H9 (cell line): Measurements from ENCODE around the gene CXCL12. TPM values are rescaled to one million over a fixed set of nuclear protein-coding genes. Genes with fewer than 3 reads are reported as not detected.

ENCODE experiments used
- DNase-seq: peaks from one replicate; pipeline ENCODE4 v3.0.0-alpha.2; 2017
- H2AFZ ChIP-seq: one replicate; pipeline ENCODE4 v1.6.1; 2013; ENCODE audit warnings: mild to moderate bottlenecking, low read length, control low read depth, moderate library complexity
- H2AK5ac ChIP-seq: 2 replicates; pipeline ENCODE4 v1.6.1; 2013; ENCODE audit warnings: low read length, control low read depth, mixed read lengths; ENCODE audit not compliant: insufficient read length
- H2BK120ac ChIP-seq: one replicate; pipeline ENCODE4 v1.6.1; 2013; ENCODE audit warnings: low read depth, mild to moderate bottlenecking, low read length, control low read depth, inconsistent platforms; ENCODE audit not compliant: poor library complexity, severe bottlenecking
- H2BK12ac ChIP-seq: 2 replicates; pipeline ENCODE4 v1.6.1; 2013; ENCODE audit warnings: low read length, control low read depth, mixed read lengths, low read depth; ENCODE audit not compliant: insufficient read length
- H2BK15ac ChIP-seq: 2 replicates; pipeline ENCODE4 v1.6.1; 2013; ENCODE audit warnings: low read depth, low read length, control low read depth
- H2BK20ac ChIP-seq: one replicate; pipeline ENCODE4 v1.6.1; 2013; ENCODE audit warnings: low read depth, mild to moderate bottlenecking, low read length, control low read depth, inconsistent platforms; ENCODE audit not compliant: poor library complexity, severe bottlenecking
- H2BK5ac ChIP-seq: 2 replicates; pipeline ENCODE4 v1.6.1; 2013; ENCODE audit warnings: low read length, control low read depth, mixed read lengths; ENCODE audit not compliant: insufficient read length
- H3K14ac ChIP-seq: 2 replicates; pipeline ENCODE4 v1.6.1; 2013; ENCODE audit warnings: low read length, control low read depth; ENCODE audit not compliant: insufficient read depth
- H3K18ac ChIP-seq: 2 replicates; pipeline ENCODE4 v1.6.1; 2013; ENCODE audit warnings: low read depth, mild to moderate bottlenecking, mixed read lengths, low read length, control low read depth; ENCODE audit not compliant: insufficient read length
- H3K23ac ChIP-seq: 2 replicates; pipeline ENCODE4 v1.6.1; 2013; ENCODE audit warnings: low read length, control low read depth, mixed read lengths, low read depth; ENCODE audit not compliant: insufficient read length
- H3K23me2 ChIP-seq: 2 replicates; pipeline ENCODE4 v1.6.1; 2013; ENCODE audit warnings: low read depth, mild to moderate bottlenecking, mixed read lengths, low read length, control low read depth; ENCODE audit not compliant: insufficient read length, poor library complexity, severe bottlenecking
- H3K27ac ChIP-seq: 2 replicates; pipeline ENCODE4 v1.5.1; 2013; ENCODE audit warnings: low read length, control low read depth, mixed read lengths, low read depth; ENCODE audit not compliant: insufficient read length
- H3K27me3 ChIP-seq: 2 replicates; pipeline ENCODE4 v1.6.1; 2013; ENCODE audit warnings: low read length, control low read depth, inconsistent platforms; ENCODE audit not compliant: insufficient read depth
- H3K4ac ChIP-seq: 2 replicates; pipeline ENCODE4 v1.6.1; 2013; ENCODE audit warnings: low read depth, mild to moderate bottlenecking, control low read depth, inconsistent platforms, low read length, moderate library complexity
- H3K4me1 ChIP-seq: 2 replicates; pipeline ENCODE4 v1.6.1; 2013; ENCODE audit warnings: low read length, control low read depth, inconsistent platforms; ENCODE audit not compliant: insufficient read depth
- H3K4me2 ChIP-seq: 2 replicates; pipeline ENCODE4 v1.6.1; 2013; ENCODE audit warnings: low read length, control low read depth, mixed read lengths; ENCODE audit not compliant: insufficient read length, insufficient read depth
- H3K56ac ChIP-seq: 2 replicates; pipeline ENCODE4 v1.6.1; 2013; ENCODE audit warnings: low read depth, mild to moderate bottlenecking, mixed read lengths, low read length, control low read depth; ENCODE audit not compliant: insufficient read length
- H3K79me1 ChIP-seq: 2 replicates; pipeline ENCODE4 v1.6.1; 2013; ENCODE audit warnings: low read depth, mild to moderate bottlenecking, moderate library complexity, low read length, control low read depth, inconsistent platforms; ENCODE audit not compliant: insufficient read depth, poor library complexity, severe bottlenecking
- H3K79me2 ChIP-seq: 2 replicates; pipeline ENCODE4 v1.6.1; 2013; ENCODE audit warnings: low read length, control low read depth, inconsistent platforms; ENCODE audit not compliant: insufficient read depth
- H3K9ac ChIP-seq: 2 replicates; pipeline ENCODE4 v1.6.1; 2013; ENCODE audit warnings: low read length, control low read depth, mixed read lengths; ENCODE audit not compliant: insufficient read length; ENCODE audit errors: extremely low read depth
- H3K9me3 ChIP-seq: one replicate; pipeline ENCODE4 v1.6.1; 2013; ENCODE audit warnings: low read depth, low read length, inconsistent platforms; ENCODE audit not compliant: control insufficient read depth
- H3T11ph ChIP-seq: one replicate; pipeline ENCODE4 v1.6.1; 2013; ENCODE audit warnings: mild to moderate bottlenecking, low read length, control low read depth, inconsistent platforms
- H4K20me1 ChIP-seq: one replicate; pipeline ENCODE4 v1.6.1; 2013; ENCODE audit not compliant: control insufficient read depth, insufficient read length, insufficient read depth
- H4K5ac ChIP-seq: 2 replicates; pipeline ENCODE4 v1.6.1; 2013; ENCODE audit warnings: low read depth, mild to moderate bottlenecking, mixed read lengths, low read length, control low read depth; ENCODE audit not compliant: insufficient read length
- H4K8ac ChIP-seq: replicated peaks from 2 replicates; pipeline ENCODE4 v1.6.1; 2013; ENCODE audit warnings: low read length, control low read depth, mixed read lengths, low read depth; ENCODE audit not compliant: insufficient read length
- H4K91ac ChIP-seq: 2 replicates; pipeline ENCODE4 v1.6.1; 2013; ENCODE audit warnings: low read depth, mild to moderate bottlenecking, moderate library complexity, mixed read lengths, low read length, control low read depth; ENCODE audit not compliant: insufficient read length
- H3K27ac Mint-ChIP-seq, 3 experiments: 2 replicates in 2 of 3; 3 replicates in 1 of 3; pipeline ENCODE4 v1.8.0; 2020 to 2021; ENCODE audit warnings: mixed read lengths in 3 of 3, mild to moderate bottlenecking in 1 of 3, moderate library complexity in 1 of 3
- H3K27me3 Mint-ChIP-seq: 2 replicates; pipeline ENCODE4 v1.8.0; 2021; ENCODE audit warnings: low read depth, mild to moderate bottlenecking, moderate library complexity, mixed read lengths
- H3K36me3 Mint-ChIP-seq, 3 experiments: 2 replicates in 2 of 3; 3 replicates in 1 of 3; pipeline ENCODE4 v1.8.0; 2020 to 2021; ENCODE audit warnings: low read depth in 3 of 3, mixed read lengths in 3 of 3; ENCODE audit not compliant: insufficient read depth in 1 of 3
- H3K4me1 Mint-ChIP-seq, 2 experiments: 2 replicates each; pipeline ENCODE4 v1.8.0; 2020; ENCODE audit warnings: mixed read lengths in 2 of 2
- H3K4me3 Mint-ChIP-seq, 2 experiments: 2 replicates in 1 of 2; 3 replicates in 1 of 2; pipeline ENCODE4 v1.8.0; 2020 to 2021; ENCODE audit warnings: mild to moderate bottlenecking in 2 of 2, mixed read lengths in 2 of 2, moderate library complexity in 1 of 2
- H3K9me3 Mint-ChIP-seq, 2 experiments: 2 replicates in 1 of 2; 3 replicates in 1 of 2; pipeline ENCODE4 v1.8.0; 2020; ENCODE audit warnings: mild to moderate bottlenecking in 2 of 2, mixed read lengths in 2 of 2, moderate library complexity in 1 of 2
- CTCF ChIP-seq: fragments of 200-600 bp; sonication (generic); conservative IDR thresholded peaks from 3 replicates; pipeline ENCODE4 v1.8.0; 2021; ENCODE audit warnings: antibody characterized with exemption, mild to moderate bottlenecking
- WGBS: extraction: QIAGEN DNeasy Blood & Tissue Kit; methylation state at CpG from one replicate; pipeline ENCODE4 v1.1.7; 2013; ENCODE audit warnings: missing lambda C conversion rate, low lambda C conversion rate, mixed read lengths; ENCODE audit not compliant: insufficient read length; ENCODE audit errors: extremely low coverage; 5-methylcytosine and 5-hydroxymethylcytosine counted together
- total RNA-seq: library from RNA; stranded (reverse); gene quantifications from 2 replicates; pipeline ENCODE4 v1.2.1, GENCODE V29; 2021

Gene CXCL12
- total RNA-seq, 1 experiment from 2014 or later = 28.3 TPM

- no peaks in the 10 kb centered on the region; a peak in 3 of 5 replicates for H3K9me3 Mint-ChIP-seq
- H3K4me3 Mint-ChIP-seq = no peak overlapping the region
- Histone ChIP-seq H4K20me1 (no peaks in the 10 kb centered on the region), H3K4me1 (peaks cover 6% of the 10 kb centered on the region; the same call in 1 of the 2 replicates), H2BK5ac (no peak overlapping the region), H3K23me2 (no peaks in the 10 kb centered on the region), H3K56ac (no peak overlapping the region), H3K4ac (no peak overlapping the region), H3K79me2 (no peaks in the 10 kb centered on the region), H2BK15ac (no peak overlapping the region), H3K79me1 (no peaks in the 10 kb centered on the region), H4K91ac (no peak overlapping the region), H3K4me2 (no peak overlapping the region), H2BK120ac (no peak overlapping the region), H3K27ac (no peak overlapping the region), H2AFZ (no peak overlapping the region), H4K5ac (no peak overlapping the region), H3K27me3 (no peaks in the 10 kb centered on the region), H2AK5ac (no peak overlapping the region), H4K8ac (no peak overlapping the region), H3K23ac (no peak overlapping the region), H3K18ac (no peak overlapping the region), H3K9me3 (no peaks in the 10 kb centered on the region), H2BK20ac (no peak overlapping the region), H2BK12ac (no peak overlapping the region), H3T11ph (no peak overlapping the region), H3K9ac (no peak overlapping the region), H3K14ac (no peak overlapping the region)
- WGBS = no CpG with 5 or more reads among the region's 2 CpGs
- H3K4me1 Mint-ChIP-seq = peaks cover 34 to 38% of the 10 kb centered on the region in 2 experiments
- TF ChIP-seq CTCF = no peak
- no peak overlapping the region for H3K27ac Mint-ChIP-seq
- DNase-seq = no peak
- H3K27me3 Mint-ChIP-seq = peaks cover 13% of the 10 kb centered on the region
- peaks cover 0 to 3% (median 0%) of the 10 kb centered on the region in 3 experiments; a peak in 3 of 7 replicates for H3K36me3 Mint-ChIP-seq
Measured at GRCh38 chr10:44354771-44355170, 30.1 kb downstream of the CXCL12 start.
